Thoracic aorta (tissue), 2 donors: ENCODE measurements around the gene SPATA18. TPM values are rescaled to one million over a fixed set of nuclear protein-coding genes. Genes with fewer than 3 reads are reported as not detected.

Experiments used
- ATAC-seq: fragments of 150-250 bp; one replicate; pipeline ENCODE4 v1.8.0; 2017; ENCODE audit warnings: low read depth; ENCODE audit not compliant: insufficient number of reproducible peaks, low FRiP score
- DNase-seq: peaks from one replicate; pipeline ENCODE4 v3.0.0-alpha.2; 2020; ENCODE audit warnings: low spot score
- H3K27ac ChIP-seq, 2 donors: fragments of 200-600 bp; sonication (generic); 1 replicate in 1 of 2; 2 replicates in 1 of 2; pipeline ENCODE4 v1.5.1; 2016; ENCODE audit warnings: mild to moderate bottlenecking in 2 of 2, moderate library complexity in 2 of 2
- H3K27me3 ChIP-seq: fragments of 200-600 bp; sonication (generic); replicated peaks from 2 replicates; pipeline ENCODE4 v1.6.0; 2016; ENCODE audit warnings: mild to moderate bottlenecking; ENCODE audit not compliant: insufficient read depth
- H3K36me3 ChIP-seq: fragments of 200-600 bp; sonication (generic); one replicate; pipeline ENCODE4 v1.5.1; 2016
- H3K4me1 ChIP-seq, 2 donors: fragments of 200-600 bp; sonication (generic); 1 replicate in 1 of 2; 2 replicates in 1 of 2; pipeline versions ENCODE4 v1.5.1 to v1.6.0; 2016; ENCODE audit warnings: low read depth in 2 of 2, mild to moderate bottlenecking in 1 of 2; ENCODE audit not compliant: control insufficient read depth in 1 of 2
- H3K4me3 ChIP-seq: fragments of 200-600 bp; sonication (generic); 2 replicates; pipeline ENCODE4 v1.5.1; 2016; ENCODE audit warnings: mild to moderate bottlenecking
- H3K9me3 ChIP-seq: fragments of 200-600 bp; sonication (generic); 2 replicates; pipeline ENCODE4 v1.5.1; 2016
- CTCF ChIP-seq: fragments of 200-600 bp; sonication (generic); IDR thresholded peaks from one replicate; pipeline ENCODE4 v1.5.1; 2019; ENCODE audit warnings: antibody characterized with exemption
- total RNA-seq, 2 donors: library from RNA; depleted of rRNA; stranded (reverse); fragments of >200 nt; gene quantifications; one replicate each; pipeline versions ENCODE4 v1.1.0 to v1.2.3, GENCODE V29; 2016

The SPATA18 gene
- total RNA-seq, 2 donors from 2014 or later: 8.0 to 9.0 TPM

DNA sequence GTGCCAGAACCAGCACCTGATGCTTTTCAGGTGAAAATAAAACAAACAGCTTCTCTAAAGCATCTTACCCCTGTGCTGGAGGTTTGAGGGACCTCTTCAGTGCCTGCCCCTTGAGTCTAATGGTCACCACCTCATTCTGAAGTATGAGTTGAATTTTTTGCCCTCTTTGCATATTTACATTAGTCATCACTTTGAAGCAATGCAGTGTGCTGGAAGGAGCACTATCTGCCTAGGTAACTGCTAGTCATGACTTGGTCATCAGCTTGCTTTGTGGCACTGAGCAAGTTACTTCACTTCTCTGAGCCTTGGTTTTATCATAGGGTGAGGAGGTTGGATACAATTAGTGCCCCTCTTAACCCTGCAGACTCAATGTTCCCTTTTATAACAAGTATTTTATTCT, 44.9 kb downstream of the SPATA18 start:
- Histone ChIP-seq H3K36me3 (no peaks in the 10 kb centered on the region), H3K4me3 (no peak overlapping the region), H3K27ac (no peak overlapping the region), H3K9me3 (no peaks in the 10 kb centered on the region), H3K27me3 (no peaks in the 10 kb centered on the region), H3K4me1 (peaks cover 5 to 13% of the 10 kb centered on the region in 2 donors)
- ATAC-seq (no peak), DNase-seq (no peak)
- TF ChIP-seq CTCF: no peak

DNA sequence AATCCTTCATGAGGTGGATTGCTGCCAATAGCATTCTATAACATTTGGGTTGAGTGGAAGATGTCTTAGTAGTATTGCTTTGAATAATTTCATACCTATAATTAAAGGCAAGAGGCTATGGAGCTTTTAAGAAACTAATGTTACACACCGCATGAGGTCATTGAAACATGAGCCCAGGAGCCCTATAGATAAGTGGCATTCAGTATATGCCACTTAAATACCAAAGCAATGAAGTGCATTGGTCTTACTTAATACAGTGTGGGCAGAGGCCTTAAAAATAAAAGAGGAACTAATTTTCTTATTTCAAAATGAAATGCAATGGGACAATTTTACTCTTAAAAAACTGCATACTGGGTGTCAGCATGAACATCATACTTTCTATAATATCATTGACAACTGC, 47.5 kb downstream of the SPATA18 start:
- Histone ChIP-seq H3K9me3 (no peaks in the 10 kb centered on the region), H3K27ac (no peak overlapping the region), H3K4me1 (peaks cover 5 to 19% of the 10 kb centered on the region in 2 donors), H3K4me3 (no peak overlapping the region), H3K36me3 (no peaks in the 10 kb centered on the region), H3K27me3 (no peaks in the 10 kb centered on the region)
- DNase-seq (no peak), ATAC-seq (no peak)
- no peak for TF ChIP-seq CTCF

- ATAC-seq: no peak
- Histone ChIP-seq H3K27me3 (no peaks in the 10 kb centered on the region), H3K4me1 (peaks cover 5 to 19% of the 10 kb centered on the region in 2 donors), H3K9me3 (no peaks in the 10 kb centered on the region), H3K4me3 (no peak overlapping the region), H3K36me3 (no peaks in the 10 kb centered on the region), H3K27ac (peak overlapping the region; percentile 7 to 8)
- TF ChIP-seq CTCF: no peak
- no peak for DNase-seq
Observed at GRCh38 chr4:52099860-52100461, 48.9 kb downstream of the SPATA18 start.

DNA sequence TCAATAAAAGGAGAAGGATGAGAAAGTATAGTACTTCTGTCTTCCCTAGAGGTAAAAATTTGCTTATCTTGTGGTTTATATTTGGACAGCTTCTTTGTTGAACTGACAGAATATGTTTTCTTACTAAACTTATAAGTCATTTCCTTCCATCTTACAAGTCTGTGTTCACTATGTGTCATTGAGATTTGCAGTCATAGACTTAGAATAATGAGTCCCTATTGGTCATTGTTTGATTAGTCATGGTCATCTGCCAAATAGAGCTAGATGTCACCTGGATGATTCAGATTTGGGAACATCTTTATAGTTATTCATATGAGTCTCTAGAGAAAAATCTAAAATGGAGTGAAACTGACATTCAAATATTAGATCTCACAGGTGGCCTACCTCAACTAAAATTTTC, 51.5 kb downstream of the SPATA18 start:
- no peak for TF ChIP-seq CTCF
- Histone ChIP-seq H3K36me3 (no peaks in the 10 kb centered on the region), H3K27ac (no peak overlapping the region), H3K27me3 (no peaks in the 10 kb centered on the region), H3K4me1 (peaks cover 3 to 19% of the 10 kb centered on the region in 2 donors), H3K9me3 (no peaks in the 10 kb centered on the region), H3K4me3 (no peak overlapping the region)
- DNase-seq (no peak), ATAC-seq (no peak)

DNA sequence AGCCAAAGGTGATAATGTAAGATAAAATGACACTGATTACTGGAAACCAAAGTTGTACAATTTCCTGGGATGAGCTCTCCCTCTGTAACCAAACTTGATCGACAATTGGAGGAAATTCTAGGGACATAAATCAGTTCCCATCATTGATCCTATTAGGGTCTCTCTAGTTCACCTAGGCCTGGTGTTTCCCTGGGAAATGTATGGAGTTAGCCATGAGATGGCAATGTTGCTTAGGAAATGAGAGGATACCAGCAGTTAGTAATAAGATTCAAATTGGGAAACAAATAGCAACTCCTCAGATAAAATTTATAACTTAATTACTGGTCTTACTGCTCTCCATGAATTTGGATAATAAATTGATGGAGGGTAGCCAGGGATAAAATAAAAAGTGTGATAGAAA, 52.2 kb downstream of the SPATA18 start:
- H3K4me1 ChIP-seq: peaks cover 3 to 19% of the 10 kb centered on the region in 2 donors
- no peaks in the 10 kb centered on the region for H3K9me3 ChIP-seq
- ATAC-seq (no peak), DNase-seq (no peak)
- no peaks in the 10 kb centered on the region for H3K27me3 ChIP-seq
- no peak for TF ChIP-seq CTCF
- no peak overlapping the region for H3K4me3 ChIP-seq
- no peak overlapping the region for H3K27ac ChIP-seq
- no peaks in the 10 kb centered on the region for H3K36me3 ChIP-seq
